Transverse colon (tissue), 4 donors: ENCODE results near the gene POLR2F. TPM values are rescaled to one million over a fixed set of nuclear protein-coding genes. Genes with fewer than 3 reads are reported as not detected.

Source experiments
- DNase-seq: peaks from one replicate; pipeline ENCODE4 v3.0.0-alpha.2; 2019
- H3K27ac ChIP-seq, 4 donors: fragments of 200-600 bp; sonication (generic); 2 replicates each; pipeline ENCODE4 v1.5.1; 2016 to 2018; ENCODE audit warnings: inconsistent platforms in 4 of 4
- H3K27me3 ChIP-seq: fragments of 200-600 bp; sonication (generic); 2 replicates; pipeline ENCODE4 v1.5.1; 2017; ENCODE audit warnings: inconsistent platforms
- H3K36me3 ChIP-seq, 4 donors: fragments of 200-600 bp; sonication (generic); 2 replicates each; pipeline ENCODE4 v1.5.1; 2017 to 2019; ENCODE audit warnings: inconsistent platforms in 4 of 4
- H3K4me1 ChIP-seq, 4 donors: fragments of 200-600 bp; sonication (generic); 2 replicates each; pipeline ENCODE4 v1.5.1; 2017 to 2020; ENCODE audit warnings: inconsistent platforms in 4 of 4
- H3K4me3 ChIP-seq, 4 donors: fragments of 200-600 bp; sonication (generic); 1 replicate in 1 of 4; 2 replicates in 3 of 4; pipeline versions ENCODE4 v1.5.1 to v1.6.1; 2017 to 2019; ENCODE audit warnings: inconsistent platforms in 4 of 4
- H3K9me3 ChIP-seq, 2 donors: fragments of 200-600 bp; sonication (generic); 2 replicates each; pipeline ENCODE4 v1.5.1; 2017 to 2019; ENCODE audit warnings: inconsistent platforms in 2 of 2
- CTCF ChIP-seq, 5 experiments: fragments of 200-600 bp in 3 of 5; fragments of 450-650 bp in 2 of 5; sonication (generic) in 3 of 5; IDR thresholded peaks; 1 replicate in 2 of 5; 2 replicates in 3 of 5; pipeline ENCODE4 v1.5.1; 2016 to 2017; ENCODE audit warnings: antibody characterized with exemption in 5 of 5, inconsistent platforms in 3 of 5, mild to moderate bottlenecking in 2 of 5, moderate library complexity in 1 of 5
- EP300 ChIP-seq: sonication (generic); formaldehyde crosslinking; IDR thresholded peaks from one replicate; pipeline ENCODE4 v1.6.1; 2017; ENCODE audit warnings: antibody characterized with exemption, low read depth
- POLR2A ChIP-seq: fragments of 450-650 bp; IDR thresholded peaks from one replicate; pipeline ENCODE4 v1.6.1; 2016; ENCODE audit warnings: antibody characterized with exemption, mild to moderate bottlenecking, moderate library complexity
- POLR2AphosphoS5 ChIP-seq, 3 donors: sonication (generic); formaldehyde crosslinking; IDR thresholded peaks; one replicate each; pipeline ENCODE4 v1.6.1; 2016; ENCODE audit warnings: antibody characterized with exemption in 3 of 3
- whole genome bisulfite sequencing, 2 donors: methylation state at CpG; one replicate each; pipeline ENCODE4 v1.1.5; 2018; ENCODE audit warnings: low coverage in 1 of 2; 5-methylcytosine and 5-hydroxymethylcytosine counted together
- in situ Hi-C, 4 donors: fragments of 200-750 bp; cut with MboI; loops; one replicate each; pipeline versions ENCODE4 v1.15.0 to v1.15.1; 2017; ENCODE audit warnings: low sequenced_read_pairs in 3 of 4, low pct_ligation_motif_present in 1 of 4, low pct_unique_long_range_greater_than_20kb in 1 of 4
- intact Hi-C: fragments of 100-400 bp; cut with DNase I; formaldehyde crosslinking; loops from one replicate; pipeline ENCODE4 v1.15.1; 2023; ENCODE audit warnings: low total_unique reads
- total RNA-seq, 4 donors: library from RNA; depleted of rRNA; stranded (reverse); fragments of >200 nt; gene quantifications; one replicate each; pipeline ENCODE4 v1.1.0, GENCODE V29; 2016

POLR2F gene
- total RNA-seq, 4 donors from 2014 or later, result 7.6 to 65.5 (median 32.6) TPM

GRCh38 chr22:38007330-38007902 lies 53.9 kb downstream of the POLR2F start:
- Histone ChIP-seq H3K4me1 (no peaks in the 10 kb centered on the region), H3K4me3 (no peak overlapping the region), H3K9me3 (no peaks in the 10 kb centered on the region), H3K27ac (no peak overlapping the region), H3K27me3 (no peaks in the 10 kb centered on the region), H3K36me3 (no peaks in the 10 kb centered on the region)
- DNase-seq, result no peak
- no peak for TF ChIP-seq POLR2AphosphoS5 (IDR thresholded peaks at IDR 0.05)
- no peak for TF ChIP-seq POLR2A
- TF ChIP-seq CTCF (IDR thresholded peaks at IDR 0.05), result no peak
- no peak for TF ChIP-seq EP300
- WGBS, 2 donors, result 93% methylated on average over 13 of the region's 13 CpGs; no CpG with 5 or more reads in 1 of the 2 donors
- in situ Hi-C loops (no loop called here), intact Hi-C loops (no loop called here)

GRCh38 chr22:38009000-38009806 lies 55.7 kb downstream of the POLR2F start:
- no peak for DNase-seq
- H3K36me3 ChIP-seq, result no peaks in the 10 kb centered on the region
- intact Hi-C loops, result no loop called here
- no peak overlapping the region for H3K4me3 ChIP-seq
- no peaks in the 10 kb centered on the region for H3K27me3 ChIP-seq
- in situ Hi-C loops, result no loop called here
- H3K4me1 ChIP-seq, result no peaks in the 10 kb centered on the region
- TF ChIP-seq CTCF (IDR thresholded peaks at IDR 0.05) (no peak), POLR2A (no peak)
- no peaks in the 10 kb centered on the region for H3K9me3 ChIP-seq
- WGBS, 2 donors, result 77 to 80% methylated on average over 7 to 14 of the region's 14 CpGs
- H3K27ac ChIP-seq, result no peak overlapping the region

- WGBS, 2 donors, result 88 to 96% methylated on average over 7 of the region's 7 CpGs
- no peak for DNase-seq
- Histone ChIP-seq H3K4me3 (no peak overlapping the region), H3K4me1 (peaks cover 8 to 18% (median 14%) of the 10 kb centered on the region in 4 donors), H3K36me3 (no peaks in the 10 kb centered on the region), H3K27me3 (no peaks in the 10 kb centered on the region), H3K27ac (no peak overlapping the region), H3K9me3 (no peaks in the 10 kb centered on the region)
- TF ChIP-seq EP300 (no peak), POLR2A (no peak), POLR2AphosphoS5 (IDR thresholded peaks at IDR 0.05) (no peak), CTCF (IDR thresholded peaks at IDR 0.05) (no peak)
- intact Hi-C loops, result no loop called here
- in situ Hi-C loops, result no loop called here
Observed at GRCh38 chr22:38012604-38013072, 59.1 kb downstream of the POLR2F start.

- intact Hi-C loops (no loop called here), in situ Hi-C loops (no loop called here)
- Histone ChIP-seq H3K27ac (no peak overlapping the region), H3K9me3 (no peaks in the 10 kb centered on the region), H3K4me3 (no peak overlapping the region), H3K27me3 (no peaks in the 10 kb centered on the region), H3K4me1 (peaks cover 8 to 21% (median 17%) of the 10 kb centered on the region in 4 donors), H3K36me3 (no peaks in the 10 kb centered on the region)
- no peak for DNase-seq
- no peak for TF ChIP-seq POLR2AphosphoS5 (IDR thresholded peaks at IDR 0.05)
- WGBS, 2 donors, result 89 to 95% methylated on average over 1 of the region's 1 CpG
Observed at GRCh38 chr22:38014083-38014482, 60.6 kb downstream of the POLR2F start.
